Activated B cell treated with CpG ODN at 0.5 μM for 24 hours (primary cell): ENCODE measurements around the gene PFDN4. TPM values are rescaled to one million over a fixed set of nuclear protein-coding genes. Genes with fewer than 3 reads are reported as not detected.
"Not testable (repeated sequence)": the region's sequence is repeated elsewhere in the genome, so short reads cannot be mapped to it uniquely, and the experiment has no call there.

Experiments
- ATAC-seq: fragments of 200-7000 bp; cut with Tn5 transposase; one replicate; pipeline ENCODE4 v1.10.0; 2021; ENCODE audit warnings: low read depth, mild to moderate bottlenecking, moderate library complexity
- CTCF ChIA-PET: fragments of 350-600 bp; sonication (Branson Sonifier 250); formaldehyde crosslinking; loops from one replicate; lab custom pipeline; 2021; ENCODE audit warnings: antibody characterized with exemption; lab: Charles Lee
- POLR2A ChIA-PET: fragments of 350-600 bp; sonication (Branson Sonifier 250); formaldehyde crosslinking; loops from one replicate; lab custom pipeline; 2021; ENCODE audit warnings: antibody characterized with exemption; lab: Charles Lee
- DNase-seq: peaks from one replicate; pipeline ENCODE4 v3.0.0; 2022
- H3K27ac Mint-ChIP-seq: one replicate; pipeline ENCODE4 v1.8.0; 2020; ENCODE audit warnings: mixed read lengths
- H3K27me3 Mint-ChIP-seq: one replicate; pipeline ENCODE4 v1.8.0; 2021; ENCODE audit warnings: mixed read lengths
- H3K36me3 Mint-ChIP-seq: one replicate; pipeline ENCODE4 v1.8.0; 2021; ENCODE audit warnings: low read depth, mixed read lengths
- H3K4me1 Mint-ChIP-seq: one replicate; pipeline ENCODE4 v1.8.0; 2021; ENCODE audit warnings: mixed read lengths
- H3K4me3 Mint-ChIP-seq: one replicate; pipeline ENCODE4 v1.8.0; 2020; ENCODE audit warnings: mild to moderate bottlenecking, mixed read lengths
- H3K9me3 Mint-ChIP-seq: one replicate; pipeline ENCODE4 v1.8.0; 2020; ENCODE audit warnings: mixed read lengths
- intact Hi-C: fragments of 100-400 bp; cut with micrococcal nuclease; formaldehyde crosslinking; loops from one replicate; pipeline ENCODE4 v1.15.1; 2024
- total RNA-seq: library from RNA; stranded (reverse); gene quantifications from 2 replicates; pipeline ENCODE4 v1.2.3, GENCODE V29; 2022
- TF ChIP-seq, protein P1 (sequence below): fragments of 200-600 bp; IDR thresholded peaks from one replicate; pipeline ENCODE4 v1.8.0; 2022; ENCODE audit warnings: antibody characterized with exemption, mild to moderate bottlenecking

PFDN4 gene
- total RNA-seq, 1 donor from 2014 or later: 16.5 TPM

DNA sequence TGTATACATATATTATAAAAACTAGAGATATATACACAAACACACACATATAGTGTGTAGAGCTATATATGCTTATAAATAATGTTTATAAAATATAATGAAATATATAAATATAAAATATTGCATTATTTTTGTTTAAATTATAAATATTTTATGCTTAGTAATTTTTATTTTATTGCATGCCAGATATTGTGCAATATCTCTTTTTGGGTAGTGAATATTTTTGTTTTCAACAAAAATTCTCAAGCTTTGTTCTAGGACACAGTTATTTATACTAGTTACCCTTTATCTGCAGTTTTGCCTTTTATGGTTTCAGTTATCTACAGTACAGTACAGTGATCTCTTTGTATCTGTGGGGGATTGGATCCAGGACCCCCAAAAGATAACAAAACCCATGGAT lies 52.2 kb downstream of the PFDN4 start:
- ChIA-PET CTCF (no interaction called here), POLR2A (no interaction called here)
- Mint-ChIP-seq H3K4me3 (no peak overlapping the region), H3K36me3 (no peaks in the 10 kb centered on the region), H3K27ac (no peak overlapping the region), H3K27me3 (peaks cover 3% of the 10 kb centered on the region), H3K9me3 (no peaks in the 10 kb centered on the region), H3K4me1 (no peaks in the 10 kb centered on the region)
- ATAC-seq (no peak), DNase-seq (no peak)
- TF ChIP-seq, protein P1, sequence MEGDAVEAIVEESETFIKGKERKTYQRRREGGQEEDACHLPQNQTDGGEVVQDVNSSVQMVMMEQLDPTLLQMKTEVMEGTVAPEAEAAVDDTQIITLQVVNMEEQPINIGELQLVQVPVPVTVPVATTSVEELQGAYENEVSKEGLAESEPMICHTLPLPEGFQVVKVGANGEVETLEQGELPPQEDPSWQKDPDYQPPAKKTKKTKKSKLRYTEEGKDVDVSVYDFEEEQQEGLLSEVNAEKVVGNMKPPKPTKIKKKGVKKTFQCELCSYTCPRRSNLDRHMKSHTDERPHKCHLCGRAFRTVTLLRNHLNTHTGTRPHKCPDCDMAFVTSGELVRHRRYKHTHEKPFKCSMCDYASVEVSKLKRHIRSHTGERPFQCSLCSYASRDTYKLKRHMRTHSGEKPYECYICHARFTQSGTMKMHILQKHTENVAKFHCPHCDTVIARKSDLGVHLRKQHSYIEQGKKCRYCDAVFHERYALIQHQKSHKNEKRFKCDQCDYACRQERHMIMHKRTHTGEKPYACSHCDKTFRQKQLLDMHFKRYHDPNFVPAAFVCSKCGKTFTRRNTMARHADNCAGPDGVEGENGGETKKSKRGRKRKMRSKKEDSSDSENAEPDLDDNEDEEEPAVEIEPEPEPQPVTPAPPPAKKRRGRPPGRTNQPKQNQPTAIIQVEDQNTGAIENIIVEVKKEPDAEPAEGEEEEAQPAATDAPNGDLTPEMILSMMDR: no peak
- intact Hi-C loops: no loop called here

DNA sequence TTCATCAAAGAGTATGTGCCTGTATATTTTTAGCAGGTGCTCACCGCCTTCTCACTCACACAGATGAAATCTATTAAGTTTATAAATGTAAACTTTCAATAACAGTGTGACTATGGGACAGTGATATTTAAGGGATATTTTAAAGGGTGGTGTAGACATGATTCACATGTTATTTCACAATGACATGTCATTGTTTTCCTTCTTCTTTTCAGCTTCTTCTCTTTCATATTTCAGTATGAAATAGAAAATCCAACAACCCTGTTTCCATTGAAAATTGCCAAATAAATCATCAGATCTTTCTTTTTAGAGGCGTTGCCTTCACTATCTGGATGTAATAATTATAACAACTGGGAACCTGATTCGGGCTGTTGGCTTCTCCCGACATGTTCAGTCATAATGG lies 54.8 kb downstream of the PFDN4 start:
- Mint-ChIP-seq H3K4me3 (no peak overlapping the region), H3K27ac (no peak overlapping the region), H3K4me1 (no peaks in the 10 kb centered on the region), H3K9me3 (no peaks in the 10 kb centered on the region), H3K36me3 (no peaks in the 10 kb centered on the region), H3K27me3 (peaks cover 3% of the 10 kb centered on the region)
- DNase-seq (no peak), ATAC-seq (no peak)
- ChIA-PET CTCF (no interaction called here), POLR2A (interaction anchor here (0.5 kb wide), 1 partner anchor 108 kb away, joined by 3 read pairs; no protein-coding TSS in a partner anchor)
- TF ChIP-seq, protein P1: no peak
- intact Hi-C loops: no loop called here

DNA sequence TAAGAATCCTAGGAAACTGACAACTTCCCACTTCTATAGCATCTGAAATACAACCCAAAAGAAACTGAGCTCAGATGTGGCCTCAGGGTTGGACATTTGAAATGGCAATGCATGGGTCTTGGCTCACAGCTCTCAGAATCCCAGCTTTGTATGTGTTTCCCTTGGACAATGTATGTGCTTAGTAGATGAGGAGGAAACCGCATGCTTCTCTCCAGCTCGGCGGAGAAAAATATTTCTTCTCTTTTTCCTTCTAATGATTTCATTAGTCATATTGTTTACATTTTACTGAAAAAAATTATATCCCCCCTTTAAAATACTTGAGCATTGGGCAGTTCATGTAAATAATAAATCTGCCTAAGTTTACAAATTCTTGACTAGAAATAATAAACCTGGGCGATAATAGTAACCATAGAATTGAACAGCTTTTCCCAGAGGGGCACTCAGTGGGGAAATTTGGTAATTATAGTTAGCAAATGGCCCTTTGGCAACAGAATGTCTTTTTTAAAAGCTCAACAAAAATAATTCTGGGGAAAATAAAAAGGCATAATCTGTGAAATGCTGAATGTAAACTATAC lies 55.3 kb downstream of the PFDN4 start:
- intact Hi-C loops: no loop called here
- Mint-ChIP-seq H3K4me1 (no peaks in the 10 kb centered on the region), H3K9me3 (no peaks in the 10 kb centered on the region), H3K27me3 (peaks cover 3% of the 10 kb centered on the region), H3K27ac (no peak overlapping the region), H3K4me3 (no peak overlapping the region), H3K36me3 (no peaks in the 10 kb centered on the region)
- ChIA-PET CTCF (no interaction called here), POLR2A (interaction anchor here (0.5 kb wide), 1 partner anchor 109 kb away, joined by 3 read pairs; no protein-coding TSS in a partner anchor)
- DNase-seq: no peak
- TF ChIP-seq, protein P1: no peak
- ATAC-seq: no peak

DNA sequence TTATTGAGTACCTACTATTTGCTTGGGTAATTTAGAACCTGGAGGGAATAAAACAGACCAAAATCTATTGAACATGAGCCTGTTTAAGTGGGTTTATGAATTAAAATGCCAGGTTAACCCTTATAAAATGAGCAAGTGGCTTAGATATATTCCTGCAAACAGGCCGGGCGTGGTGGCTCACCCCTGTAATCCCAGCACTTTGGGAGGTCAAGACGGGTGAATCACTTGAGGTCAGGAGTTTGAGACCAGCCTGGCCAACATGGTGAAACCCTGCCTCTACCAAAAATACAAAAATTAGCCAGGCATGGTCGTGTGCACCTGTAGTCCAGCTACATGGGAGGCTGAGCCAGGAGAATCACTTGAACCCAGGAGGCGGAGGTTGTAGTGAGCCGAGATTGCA lies 57.9 kb downstream of the PFDN4 start:
- H3K27me3 Mint-ChIP-seq, H3K36me3 Mint-ChIP-seq, CTCF ChIA-PET, H3K4me1 Mint-ChIP-seq, POLR2A ChIA-PET, DNase-seq, H3K9me3 Mint-ChIP-seq, intact Hi-C loops, H3K4me3 Mint-ChIP-seq, H3K27ac Mint-ChIP-seq, ATAC-seq: not testable (repeated sequence)

DNA sequence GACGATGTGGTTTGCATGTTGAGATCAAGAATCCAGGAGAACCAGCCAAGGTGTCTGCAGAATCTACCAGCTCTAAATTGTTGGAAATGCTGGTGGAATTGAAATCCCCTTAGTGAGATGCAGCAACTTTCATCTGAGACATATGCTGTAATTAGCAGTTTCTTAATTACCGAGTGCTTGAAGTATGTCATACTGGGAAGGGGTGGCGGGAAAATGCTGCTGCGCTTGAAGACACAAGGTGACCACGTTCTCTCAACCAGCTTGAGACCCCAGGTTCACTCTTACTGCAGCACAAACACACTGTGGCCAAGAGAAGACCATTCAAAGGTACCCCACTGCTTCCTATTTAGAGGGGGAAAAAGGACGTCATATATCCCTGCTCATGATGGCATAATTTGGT lies 59.0 kb downstream of the PFDN4 start:
- ChIA-PET POLR2A (no interaction called here), CTCF (no interaction called here)
- TF ChIP-seq, protein P1: no peak
- H3K4me3 Mint-ChIP-seq: no peak overlapping the region
- no peak overlapping the region for H3K27ac Mint-ChIP-seq
- H3K27me3 Mint-ChIP-seq: peaks cover 2% of the 10 kb centered on the region
- intact Hi-C loops: no loop called here
- no peaks in the 10 kb centered on the region for H3K4me1 Mint-ChIP-seq
- no peak for DNase-seq
- no peak for ATAC-seq
- no peaks in the 10 kb centered on the region for H3K9me3 Mint-ChIP-seq
- H3K36me3 Mint-ChIP-seq: no peaks in the 10 kb centered on the region

DNA sequence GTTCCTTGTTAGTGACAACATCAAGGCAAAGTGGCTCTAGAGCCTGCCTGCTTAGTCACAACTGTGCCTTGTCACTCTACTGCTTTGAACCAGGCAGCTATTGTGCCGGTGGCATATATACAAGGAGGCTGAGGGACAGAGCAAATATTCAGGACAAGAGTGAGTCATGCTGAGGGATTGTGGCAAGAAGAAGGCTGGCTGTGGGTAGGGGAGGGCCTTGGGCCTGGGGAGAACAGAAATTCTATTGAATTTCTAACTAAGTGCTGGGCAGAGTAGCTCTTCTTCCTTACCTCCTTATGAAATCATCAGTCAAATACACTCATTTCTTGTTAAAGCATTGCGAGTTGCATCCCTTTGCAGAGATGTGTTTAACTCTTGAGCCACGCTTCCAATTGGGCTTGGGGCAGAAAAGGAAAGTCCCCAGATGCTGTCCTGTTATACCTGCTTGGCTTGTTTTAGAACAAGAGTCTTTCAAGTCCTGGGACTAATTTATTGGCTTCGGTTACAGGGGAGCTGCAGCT lies 59.7 kb downstream of the PFDN4 start:
- POLR2A ChIA-PET: no interaction called here

More for the DNA sequence above, 59.7 kb downstream of the PFDN4 start:
- ATAC-seq (no peak), DNase-seq (no peak)
- intact Hi-C loops: no loop called here
- TF ChIP-seq, protein P1: no peak
- no peak overlapping the region for H3K4me3 Mint-ChIP-seq
- H3K36me3 Mint-ChIP-seq: no peaks in the 10 kb centered on the region
- CTCF ChIA-PET: no interaction called here
- H3K27ac Mint-ChIP-seq: no peak overlapping the region
- no peaks in the 10 kb centered on the region for H3K4me1 Mint-ChIP-seq
- peaks cover 2% of the 10 kb centered on the region for H3K27me3 Mint-ChIP-seq
- H3K9me3 Mint-ChIP-seq: no peaks in the 10 kb centered on the region
